Measurements from ENCODE around the gene PROSER2.

- TF ChIP-seq CTCF (IDR thresholded peaks at IDR 0.05) (no peak), EZH2 (IDR thresholded peaks at IDR 0.05; ENCODE audit: borderline replicate concordance, insufficient read depth, low read depth, low read length, poor library complexity, severe bottlenecking) (no peak)
Observed at GRCh38 chr10:11899067-11899876, 76.1 kb downstream of the PROSER2 start.
